IPS-18c (cell line): ENCODE results near the gene ARHGEF38.
A peak's percentile ranks its signal among the peaks of the same experiment; 100 is the strongest.
"Not testable (repeated sequence)": the region's sequence is repeated elsewhere in the genome, so short reads cannot be mapped to it uniquely, and the experiment has no call there.

Experiments
- H3K4me3 ChIP-seq: 2 replicates; pipeline ENCODE4 v1.7.0; 2013; ENCODE audit warnings: low read depth, mild to moderate bottlenecking, low read length, moderate library complexity; ENCODE audit not compliant: insufficient read depth
- H3K9me3 ChIP-seq: one replicate; pipeline ENCODE4 v1.6.1; 2013; ENCODE audit warnings: mild to moderate bottlenecking, low read length, moderate library complexity; ENCODE audit not compliant: control insufficient read depth, insufficient read depth

ARHGEF38 gene

DNA sequence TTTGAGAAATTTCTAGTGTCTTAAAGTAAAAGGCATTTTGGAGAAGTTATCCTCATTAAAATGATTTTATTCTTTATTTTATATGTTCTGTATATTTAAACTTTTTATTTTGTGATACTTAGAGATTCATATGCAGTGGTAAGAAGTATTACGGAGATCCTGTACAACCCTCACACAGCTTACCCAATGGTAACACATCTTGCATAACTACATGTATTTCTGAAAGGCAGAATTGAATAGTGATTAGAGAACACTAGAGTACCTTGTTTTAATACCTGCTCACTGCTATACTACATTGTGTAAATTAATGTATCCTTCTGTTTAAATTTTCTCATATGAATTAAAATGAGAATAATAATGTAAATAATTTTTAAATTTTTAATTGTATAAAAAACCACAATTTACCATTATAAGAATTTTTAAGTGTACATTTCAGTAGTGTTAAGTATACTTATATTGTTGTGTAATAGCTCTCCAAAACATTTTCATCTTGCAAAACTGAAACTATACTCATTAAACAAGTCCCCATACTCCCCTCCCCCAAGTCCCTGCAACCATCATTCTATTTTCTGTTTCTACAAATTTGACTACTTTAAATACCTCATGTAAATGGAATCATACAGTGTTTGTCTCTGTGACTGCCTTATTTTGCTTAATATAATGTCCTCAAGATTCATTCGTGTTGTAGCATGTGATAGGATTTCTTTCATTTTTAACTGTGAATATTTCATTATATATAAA is 110.7 kb downstream of the ARHGEF38 start:
- H3K4me3 ChIP-seq = no peak overlapping the region
- no peaks in the 10 kb centered on the region for H3K9me3 ChIP-seq

GRCh38 chr4:105666693-105667092 is 114.3 kb downstream of the ARHGEF38 start:
- Histone ChIP-seq H3K4me3 (no peak overlapping the region), H3K9me3 (no peaks in the 10 kb centered on the region)

GRCh38 chr4:105670684-105671083 is 118.3 kb downstream of the ARHGEF38 start:
- Histone ChIP-seq H3K9me3 (no peaks in the 10 kb centered on the region), H3K4me3 (no peak overlapping the region)

- H3K9me3 ChIP-seq = no peaks in the 10 kb centered on the region
- H3K4me3 ChIP-seq = no peak overlapping the region
Observed at GRCh38 chr4:105671301-105671700, 118.9 kb downstream of the ARHGEF38 start.

GRCh38 chr4:105674011-105674410 is 121.6 kb downstream of the ARHGEF38 start:
- Histone ChIP-seq H3K4me3 (no peak overlapping the region), H3K9me3 (no peaks in the 10 kb centered on the region)

- Histone ChIP-seq H3K4me3 (no peak overlapping the region), H3K9me3 (no peaks in the 10 kb centered on the region)
Observed at GRCh38 chr4:105677709-105678108, 125.3 kb downstream of the ARHGEF38 start.

- H3K4me3 ChIP-seq = no peak overlapping the region
- H3K9me3 ChIP-seq = no peaks in the 10 kb centered on the region
Observed at GRCh38 chr4:105679186-105679585, 126.8 kb downstream of the ARHGEF38 start.

DNA sequence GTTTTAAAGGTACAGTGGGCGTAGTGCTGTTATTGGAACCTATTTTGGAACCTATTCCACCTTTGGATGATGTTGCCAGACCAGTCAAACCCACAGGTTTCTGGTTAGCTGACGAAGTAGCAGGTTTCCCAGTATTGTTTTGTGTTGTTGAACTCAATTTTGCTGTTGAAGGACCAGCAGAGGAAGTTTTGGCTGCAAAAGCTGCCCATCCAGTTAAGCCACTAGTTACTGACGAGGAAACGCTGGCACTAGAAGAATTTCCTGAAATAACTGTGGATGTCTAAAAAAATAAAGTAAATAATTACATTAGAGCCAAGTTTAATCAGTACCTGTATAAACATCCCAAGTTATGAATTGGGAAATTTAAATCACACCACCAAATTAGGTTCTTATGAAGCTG is 130.6 kb downstream of the ARHGEF38 start:
- H3K4me3 ChIP-seq = no peak overlapping the region
- no peaks in the 10 kb centered on the region for H3K9me3 ChIP-seq

DNA sequence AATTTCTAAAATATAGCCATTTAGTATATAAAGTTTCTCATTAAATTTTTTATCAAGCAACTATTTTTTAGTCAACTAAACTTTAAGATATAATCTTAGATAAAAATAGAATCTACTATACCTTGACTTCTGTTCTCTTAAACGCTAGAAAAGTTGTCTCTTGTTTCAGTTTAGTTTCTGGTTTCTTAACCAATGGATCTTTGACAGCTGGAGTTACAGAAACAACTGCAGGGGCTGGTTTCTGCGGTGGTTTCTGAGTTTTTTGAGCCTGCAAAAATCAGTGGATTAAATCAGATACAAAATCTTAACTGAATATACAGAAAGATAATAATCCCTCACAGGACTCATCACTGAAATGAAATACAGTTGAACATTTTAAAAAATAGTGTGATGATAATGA is 134.2 kb downstream of the ARHGEF38 start:
- Histone ChIP-seq H3K4me3 (no peak overlapping the region), H3K9me3 (no peaks in the 10 kb centered on the region)

GRCh38 chr4:105694812-105695211 is 142.4 kb downstream of the ARHGEF38 start:
- H3K9me3 ChIP-seq, H3K4me3 ChIP-seq: not testable (repeated sequence)

DNA sequence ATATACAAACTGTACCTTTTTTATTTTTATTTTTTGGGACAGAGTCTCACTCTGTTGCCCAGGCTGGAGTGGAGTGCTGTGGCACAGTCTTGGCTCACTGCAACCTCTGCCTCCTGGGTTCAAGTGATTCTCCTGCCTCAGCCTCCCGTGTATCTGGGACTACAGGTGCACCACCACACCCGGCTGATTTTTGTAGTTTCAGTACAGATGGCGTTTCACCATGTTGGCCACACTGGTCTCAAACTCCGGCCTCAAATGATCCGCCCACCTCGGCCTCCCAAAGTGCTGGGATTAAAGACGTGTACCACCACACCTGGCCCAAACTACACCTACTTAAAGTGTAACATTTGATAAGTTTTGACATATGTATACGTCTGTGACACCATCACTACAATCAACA is 143.4 kb downstream of the ARHGEF38 start:
- not testable (repeated sequence) for H3K9me3 ChIP-seq, H3K4me3 ChIP-seq

GRCh38 chr4:105698607-105699006 is 146.2 kb downstream of the ARHGEF38 start:
- no peaks in the 10 kb centered on the region for H3K9me3 ChIP-seq
- H3K4me3 ChIP-seq = no peak overlapping the region

DNA sequence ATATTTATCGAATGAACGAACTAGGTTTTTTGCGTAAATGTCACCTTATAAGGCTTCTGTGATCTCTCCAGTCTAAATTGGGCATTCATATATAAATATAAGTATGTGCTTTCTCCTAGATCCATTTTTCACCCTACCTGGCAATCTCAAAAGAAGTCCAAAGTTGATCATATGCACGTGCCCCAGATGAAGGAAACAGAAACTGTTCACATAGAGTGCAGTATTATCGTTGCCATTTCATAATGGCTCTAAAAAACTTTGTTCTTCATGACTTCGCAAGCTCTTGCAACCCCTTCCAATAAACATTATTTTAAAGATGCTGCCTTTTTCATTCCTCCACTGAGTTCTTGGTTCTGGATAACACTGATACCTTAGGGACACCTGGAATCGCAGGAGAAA is 155.4 kb downstream of the ARHGEF38 start:
- Histone ChIP-seq H3K4me3 (peak overlapping the region; percentile 86), H3K9me3 (no peaks in the 10 kb centered on the region)

GRCh38 chr4:105708181-105709080 is 156.0 kb downstream of the ARHGEF38 start, which contains the start of the genes GSTCD and INTS12:
TSS of gene GSTCD (plus strand) at chr4:105708784. CDS start at chr4:105717614, 8,830 bp downstream.
TSS of gene INTS12 (minus strand) at chr4:105708689. CDS start at chr4:105700005, 8,684 bp downstream.
- Histone ChIP-seq H3K9me3 (no peaks in the 10 kb centered on the region), H3K4me3 (peak within 1 kb of the TSS; percentile 86)

DNA sequence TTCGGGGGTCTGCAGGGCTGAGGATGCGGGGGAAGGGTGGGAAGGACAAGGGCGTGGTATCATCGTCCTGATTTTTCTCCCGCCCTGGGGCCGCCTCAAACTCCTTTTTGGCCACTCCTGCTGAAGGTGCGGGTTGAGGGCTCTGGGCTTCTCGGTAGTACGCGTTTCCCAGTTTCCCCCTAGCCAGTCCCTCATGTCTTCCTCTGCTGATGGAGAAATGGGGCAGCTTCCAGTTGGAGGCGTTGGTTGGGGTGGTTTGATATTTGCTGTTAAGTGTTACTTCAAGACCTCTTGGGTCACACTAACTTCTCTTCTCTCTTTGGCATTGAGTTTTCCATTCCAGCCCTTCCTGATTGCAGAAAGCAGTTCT is 156.6 kb downstream of the ARHGEF38 start:
- no peaks in the 10 kb centered on the region for H3K9me3 ChIP-seq
- peak overlapping the region; percentile 86 for H3K4me3 ChIP-seq

DNA sequence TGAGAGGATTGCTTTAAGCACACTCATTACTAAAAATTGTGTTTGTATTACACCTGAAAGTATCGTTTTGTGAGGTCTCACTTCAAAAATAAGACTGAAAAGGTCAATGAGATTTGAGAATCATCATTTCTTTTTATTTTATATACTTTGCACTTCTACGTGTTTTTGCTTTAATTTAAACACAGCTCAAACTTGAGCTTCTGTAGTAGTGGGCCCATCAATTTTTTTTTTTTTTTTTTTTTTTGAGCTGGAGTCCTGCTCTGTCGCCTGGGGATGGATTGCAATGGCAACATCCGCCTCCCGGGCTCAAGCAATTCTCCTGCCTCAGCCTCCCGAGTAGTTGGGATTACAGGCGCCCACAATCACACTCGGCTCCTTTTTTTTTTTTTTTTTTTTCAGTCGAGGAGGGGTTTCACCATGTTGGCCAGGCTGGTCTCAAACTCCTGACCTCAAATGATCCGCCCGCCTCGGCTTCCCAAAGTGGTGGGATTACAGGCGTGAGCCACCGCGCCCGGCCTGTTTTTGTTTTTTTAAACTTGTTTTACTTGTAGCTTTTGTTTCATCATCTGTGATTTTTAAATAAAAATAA is 157.7 kb downstream of the ARHGEF38 start:
- Histone ChIP-seq H3K9me3 (no peaks in the 10 kb centered on the region), H3K4me3 (no peak overlapping the region)

DNA sequence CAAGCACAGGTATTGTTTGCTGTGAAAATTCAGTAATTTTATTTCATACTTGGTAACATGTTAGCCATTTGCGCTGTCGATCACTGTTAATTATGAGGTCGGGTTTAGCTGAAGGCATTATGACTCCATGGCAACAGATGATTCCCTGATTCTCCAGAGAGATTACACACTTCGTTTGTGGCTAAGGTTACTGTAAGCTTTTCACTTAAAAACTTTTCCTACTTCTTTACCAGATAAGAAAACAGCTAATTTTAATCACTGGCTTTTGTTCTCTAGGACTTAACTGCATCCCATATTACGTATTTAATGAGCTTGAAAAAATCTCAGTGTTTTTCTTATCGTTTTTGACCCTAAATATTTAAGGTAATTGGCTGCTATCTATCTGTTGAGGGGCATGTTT is 158.3 kb downstream of the ARHGEF38 start:
- no peak overlapping the region; the same call in 1 of the 2 replicates for H3K4me3 ChIP-seq
- H3K9me3 ChIP-seq = no peaks in the 10 kb centered on the region

DNA sequence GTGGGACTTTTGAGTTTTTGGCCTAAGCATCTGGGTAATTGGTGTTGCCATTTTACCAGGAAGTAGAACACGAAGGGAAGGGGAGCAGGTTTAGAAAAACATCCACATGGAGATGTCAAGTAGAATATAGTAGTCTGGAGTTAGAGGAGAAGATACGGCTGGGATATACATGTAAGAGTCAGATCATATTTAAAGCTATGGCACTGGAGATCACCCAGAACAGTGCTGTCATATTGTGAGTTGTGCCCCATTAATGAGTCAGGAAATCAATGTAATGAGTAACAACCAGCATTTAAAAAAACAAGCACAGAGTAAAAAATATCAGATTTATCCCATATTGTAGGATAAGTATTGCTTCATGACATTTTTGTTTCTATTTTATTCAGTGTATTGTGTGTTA is 160.3 kb downstream of the ARHGEF38 start:
- H3K9me3 ChIP-seq = no peaks in the 10 kb centered on the region

More for the DNA sequence above, 160.3 kb downstream of the ARHGEF38 start:
- no peak overlapping the region for H3K4me3 ChIP-seq
